H1 (cell line): ENCODE results near the gene MRPS24. TPM values are rescaled to one million over a fixed set of nuclear protein-coding genes. Genes with fewer than 3 reads are reported as not detected.

Experiments
- CTCF ChIA-PET: fragments of 300-600 bp; sonication (Branson Sonifier 250); formaldehyde crosslinking; loops from one replicate; lab custom pipeline; 2021; ENCODE audit not compliant: partially characterized antibody; lab: Charles Lee
- POLR2A ChIA-PET: fragments of 300-600 bp; sonication (Branson Sonifier 250); formaldehyde crosslinking; loops from one replicate; lab custom pipeline; 2021; ENCODE audit warnings: inconsistent platforms; ENCODE audit not compliant: partially characterized antibody; lab: Charles Lee
- DNase-seq, 2 experiments: peaks; one replicate each; pipeline versions ENCODE4 v3.0.0 to v3.0.0-alpha.2; 2010 to 2022; ENCODE audit warnings: low spot score in 2 of 2, low read depth in 1 of 2, mixed read lengths in 1 of 2
- FAIRE-seq: peaks from 2 replicates; lab custom pipeline; 2011; peaks lifted over from hg19 to GRCh38; lab: Jason Lieb, UNC
- H2AFZ ChIP-seq: 2 replicates; pipeline ENCODE4 v1.8.1; 2012; ENCODE audit warnings: low read length, inconsistent platforms
- H2AK5ac ChIP-seq: 2 replicates; pipeline ENCODE4 v1.6.1; 2013; ENCODE audit warnings: low read depth, low read length
- H2BK120ac ChIP-seq: replicated peaks from 2 replicates; pipeline ENCODE3; 2013; ENCODE audit warnings: low read depth, low read length, inconsistent platforms
- H2BK12ac ChIP-seq: 2 replicates; pipeline ENCODE4 v1.6.1; 2013; ENCODE audit warnings: low read depth, low read length
- H2BK15ac ChIP-seq: 2 replicates; pipeline ENCODE4 v1.6.1; 2013; ENCODE audit warnings: low read length
- H2BK20ac ChIP-seq: 2 replicates; pipeline ENCODE4 v1.6.1; 2013; ENCODE audit warnings: low read length
- H2BK5ac ChIP-seq: 2 replicates; pipeline ENCODE4 v1.6.1; 2013; ENCODE audit warnings: low read depth, low read length
- H3K14ac ChIP-seq: 2 replicates; pipeline ENCODE4 v1.6.1; 2013; ENCODE audit warnings: inconsistent platforms; ENCODE audit not compliant: insufficient read length
- H3K18ac ChIP-seq: 2 replicates; pipeline ENCODE4 v1.6.1; 2013; ENCODE audit warnings: low read length; ENCODE audit errors: extremely low read depth
- H3K23ac ChIP-seq: 2 replicates; pipeline ENCODE4 v1.6.1; 2013; ENCODE audit warnings: inconsistent platforms; ENCODE audit not compliant: insufficient read length
- H3K23me2 ChIP-seq: 2 replicates; pipeline ENCODE4 v1.6.1; 2013; ENCODE audit warnings: low read depth, low read length
- H3K27ac ChIP-seq: 2 replicates; pipeline ENCODE4 v1.6.1; 2011; ENCODE audit warnings: low read depth, low read length, inconsistent platforms
- H3K27me3 ChIP-seq, 4 experiments: replicated peaks in 1 of 4; 1 replicate in 1 of 4; 2 replicates in 3 of 4; pipeline versions ENCODE4 v1.6.1 to v1.8.1; 2011 to 2013; ENCODE audit warnings: low read length in 3 of 4, mild to moderate bottlenecking in 3 of 4, inconsistent platforms in 2 of 4, mixed read lengths in 2 of 4, moderate library complexity in 1 of 4; ENCODE audit not compliant: control insufficient read depth in 3 of 4, insufficient read depth in 3 of 4; ENCODE audit errors: extremely low read depth in 1 of 4
- H3K36me3 ChIP-seq, 4 experiments: 2 replicates each; pipeline versions ENCODE4 v1.6.1 to v1.8.1; 2011 to 2013; ENCODE audit warnings: mild to moderate bottlenecking in 4 of 4, low read length in 3 of 4, moderate library complexity in 2 of 4, control low read depth in 1 of 4, inconsistent platforms in 1 of 4; ENCODE audit not compliant: insufficient read depth in 4 of 4, control insufficient read depth in 2 of 4
- H3K4ac ChIP-seq: replicated peaks from 2 replicates; pipeline ENCODE3; 2013; ENCODE audit warnings: low read length, low read depth, mixed read lengths, inconsistent platforms; ENCODE audit not compliant: insufficient read length
- H3K4me1 ChIP-seq, 4 experiments: replicated peaks in 1 of 4; 1 replicate in 1 of 4; 2 replicates in 3 of 4; pipeline versions ENCODE4 v1.6.1 to v1.8.1; 2011 to 2013; ENCODE audit warnings: low read length in 3 of 4, inconsistent platforms in 2 of 4, mixed read lengths in 1 of 4; ENCODE audit not compliant: insufficient read depth in 4 of 4, control insufficient read depth in 3 of 4
- H3K4me2 ChIP-seq, 2 experiments: 2 replicates each; pipeline versions ENCODE4 v1.6.1 to v1.8.1; 2011 to 2013; ENCODE audit warnings: low read depth in 2 of 2, low read length in 2 of 2, control low read depth in 1 of 2, inconsistent platforms in 1 of 2, mild to moderate bottlenecking in 1 of 2; ENCODE audit not compliant: insufficient read depth in 1 of 2
- H3K4me3 ChIP-seq, 4 experiments: fragments of 200-600, 300-600 bp in 1 of 4; sonication (generic), shearing (Covaris generic), sonication (Bioruptor Twin) in 1 of 4; 2 replicates each; pipeline versions ENCODE4 v1.5.1 to v1.8.1; 2011 to 2016; ENCODE audit warnings: low read length in 4 of 4, low read depth in 3 of 4, control low read depth in 2 of 4, inconsistent platforms in 2 of 4, mild to moderate bottlenecking in 2 of 4, mixed read lengths in 1 of 4, moderate library complexity in 1 of 4; ENCODE audit not compliant: insufficient read depth in 2 of 4; ENCODE audit errors: extremely low read depth in 1 of 4
- H3K56ac ChIP-seq: replicated peaks from 2 replicates; pipeline ENCODE3; 2013; ENCODE audit warnings: low read depth, mild to moderate bottlenecking, mixed read lengths, low read length, inconsistent platforms; ENCODE audit not compliant: insufficient read length
- H3K79me1 ChIP-seq: 2 replicates; pipeline ENCODE4 v1.6.1; 2013; ENCODE audit warnings: low read depth, low read length, control low read depth
- H3K79me2 ChIP-seq, 2 experiments: 2 replicates each; pipeline versions ENCODE4 v1.6.1 to v1.8.1; 2012 to 2013; ENCODE audit warnings: low read length in 2 of 2, mild to moderate bottlenecking in 2 of 2, inconsistent platforms in 1 of 2; ENCODE audit not compliant: insufficient read depth in 2 of 2, control insufficient read depth in 1 of 2
- H3K9ac ChIP-seq, 4 experiments: replicated peaks in 1 of 4; 1 replicate in 1 of 4; 2 replicates in 3 of 4; pipeline versions ENCODE4 v1.6.1 to v1.8.1; 2011 to 2013; ENCODE audit warnings: low read depth in 3 of 4, low read length in 3 of 4, control low read depth in 2 of 4, mild to moderate bottlenecking in 2 of 4, moderate library complexity in 2 of 4, inconsistent platforms in 1 of 4; ENCODE audit errors: extremely low read depth in 1 of 4
- H3K9me3 ChIP-seq, 2 experiments: 2 replicates each; pipeline versions ENCODE4 v1.6.1 to v1.8.1; 2012 to 2013; ENCODE audit warnings: mild to moderate bottlenecking in 2 of 2, moderate library complexity in 2 of 2, control low read depth in 1 of 2, inconsistent platforms in 1 of 2, low read depth in 1 of 2, low read length in 1 of 2, mixed read lengths in 1 of 2; ENCODE audit not compliant: insufficient read depth in 2 of 2
- H4K20me1 ChIP-seq, 2 experiments: replicated peaks in 1 of 2; 2 replicates each; pipeline versions ENCODE3 to v1.8.1; 2011 to 2013; ENCODE audit warnings: inconsistent platforms in 2 of 2, low read length in 2 of 2, mild to moderate bottlenecking in 1 of 2; ENCODE audit not compliant: insufficient read depth in 2 of 2, control insufficient read depth in 1 of 2
- H4K5ac ChIP-seq: 2 replicates; pipeline ENCODE4 v1.6.1; 2013; ENCODE audit warnings: low read length, low read depth, mixed read lengths, inconsistent platforms; ENCODE audit not compliant: insufficient read length
- H4K8ac ChIP-seq: 2 replicates; pipeline ENCODE4 v1.8.0; 2013; ENCODE audit warnings: mild to moderate bottlenecking, moderate library complexity, low read length, inconsistent platforms; ENCODE audit not compliant: insufficient read depth; ENCODE audit errors: extremely low read depth
- H4K91ac ChIP-seq: replicated peaks from 2 replicates; pipeline ENCODE3; 2013; ENCODE audit warnings: low read length, mixed read lengths, inconsistent platforms; ENCODE audit not compliant: insufficient read length
- ASH2L ChIP-seq: fragments of 200-600, 300-600 bp; sonication (generic); IDR thresholded peaks from one replicate; pipeline ENCODE4 v1.7.1; 2017; ENCODE audit warnings: low read length
- BACH1 ChIP-seq: IDR thresholded peaks from 2 replicates; pipeline ENCODE4 v1.6.1; 2012; ENCODE audit warnings: low read length, improper control_type of control experiment
- CHD1 ChIP-seq: IDR thresholded peaks from 2 replicates; pipeline ENCODE4 v1.6.1; 2012; ENCODE audit warnings: low read depth, low read length, improper control_type of control experiment
- CHD2 ChIP-seq: IDR thresholded peaks from 2 replicates; pipeline ENCODE4 v1.6.1; 2012; ENCODE audit warnings: low read length, improper control_type of control experiment
- CREB1 ChIP-seq: IDR thresholded peaks from 2 replicates; pipeline ENCODE4 v1.6.1; 2012; ENCODE audit warnings: inconsistent platforms
- PHF8 ChIP-seq: fragments of 200-600 bp; sonication (generic); conservative IDR thresholded peaks from 2 replicates; pipeline ENCODE4 v1.7.1; 2012; ENCODE audit warnings: low read depth, mild to moderate bottlenecking, inconsistent platforms, low read length, moderate library complexity
- POLR2AphosphoS5 ChIP-seq: IDR thresholded peaks from 2 replicates; pipeline ENCODE4 v1.6.1; 2011; ENCODE audit warnings: low read depth, low read length
- RNF2 ChIP-seq: fragments of 200-900, 300-1000 bp; sonication (generic); IDR thresholded peaks from 2 replicates; pipeline ENCODE4 v1.7.1; 2016; ENCODE audit warnings: borderline replicate concordance, low read depth, mild to moderate bottlenecking, antibody characterized with exemption, low read length; ENCODE audit not compliant: poor library complexity, severe bottlenecking; ENCODE audit errors: missing control alignments
- SP2 ChIP-seq: IDR thresholded peaks from 2 replicates; pipeline ENCODE4 v1.6.1; 2012; ENCODE audit warnings: mild to moderate bottlenecking, low read length, inconsistent platforms
- TEAD4 ChIP-seq: IDR thresholded peaks from 2 replicates; pipeline ENCODE4 v1.6.1; 2012; ENCODE audit warnings: low read depth, low read length, inconsistent platforms, mixed read lengths
- ZNF274 ChIP-seq: IDR thresholded peaks from 2 replicates; pipeline ENCODE4 v1.7.0; 2012; ENCODE audit warnings: low read length, borderline replicate concordance; ENCODE audit errors: extremely low read depth
- WGBS, 2 experiments: shearing (Covaris generic) in 1 of 2; methylation state at CpG; one replicate each; pipeline versions ENCODE4 v1.1.6 to v1.1.7; 2013 to 2015; ENCODE audit warnings: low lambda C conversion rate in 2 of 2, mixed read lengths in 2 of 2, inconsistent platforms in 1 of 2, low coverage in 1 of 2, missing lambda C conversion rate in 1 of 2; ENCODE audit not compliant: insufficient replicate concordance in 2 of 2, insufficient coverage in 1 of 2, insufficient read length in 1 of 2; ENCODE audit errors: extremely low coverage in 1 of 2, missing lambda C conversion rate in 1 of 2; 5-methylcytosine and 5-hydroxymethylcytosine counted together
- polyA plus RNA-seq, 7 experiments: library from polyadenylated mRNA; depleted of rRNA in 3 of 7; stranded (reverse) in 5 of 7; unstranded in 2 of 7; fragments of >200 nt in 5 of 7; fragments of 200-250 nt in 2 of 7; gene quantifications; 1 replicate in 5 of 7; 2 replicates in 1 of 7; 4 replicates in 1 of 7; pipeline versions ENCODE4 v1.2.1 to v1.2.3, GENCODE V29; 2011 to 2013; ENCODE audit warnings: missing spikeins in 2 of 7, mixed read lengths in 2 of 7
- total RNA-seq: library from RNA; stranded (reverse); fragmentation: NEBNext Ultra II Directional; extraction: Animal tissue kit (Norgen Biotek cat#: 25700); gene quantifications from 2 replicates; pipeline ENCODE4 v1.2.1, GENCODE V29; 2021

Gene MRPS24
- total and polyA plus RNA-seq, 2 of the 8 experiments (the other 6 are each of a cell fraction or from before 2014, with no cell fraction given) = 133 to 347 TPM

GRCh38 chr7:43843296-43843695 lies 26.0 kb downstream of the MRPS24 start:
- Histone ChIP-seq H4K5ac (no peak overlapping the region), H3K79me1 (no peaks in the 10 kb centered on the region), H3K4ac (no peak overlapping the region), H2BK12ac (no peak overlapping the region), H3K4me1 (peaks cover 0 to 8% (median 3%) of the 10 kb centered on the region in 4 experiments; a peak in 3 of 7 replicates), H4K20me1 (no peaks in the 10 kb centered on the region), H2AK5ac (no peak overlapping the region), H3K79me2 (no peaks in the 10 kb centered on the region), H2BK20ac (no peak overlapping the region), H2BK5ac (no peak overlapping the region), H3K4me3 (no peak overlapping the region), H3K27me3 (no peaks in the 10 kb centered on the region), H2BK120ac (no peak overlapping the region), H3K18ac (no peak overlapping the region), H3K4me2 (no peak overlapping the region), H2AFZ (no peak overlapping the region), H3K36me3 (no peaks in the 10 kb centered on the region), H2BK15ac (no peak overlapping the region), H3K9ac (no peak overlapping the region), H4K91ac (no peak overlapping the region), H3K9me3 (no peaks in the 10 kb centered on the region), H3K27ac (no peak overlapping the region), H3K23ac (no peak overlapping the region), H3K14ac (no peak overlapping the region), H4K8ac (no peak overlapping the region), H3K23me2 (no peaks in the 10 kb centered on the region), H3K56ac (no peak overlapping the region)
- no peak for FAIRE-seq
- no peak for DNase-seq
- 85% methylated on average over 4 of the region's 4 CpGs; no CpG with 5 or more reads in 1 of the 2 experiments for WGBS, 2 experiments
- TF ChIP-seq RNF2 = no peak
- no peak for TF ChIP-seq SP2
- no peak for TF ChIP-seq CHD2
- TF ChIP-seq POLR2AphosphoS5 = no peak
- TF ChIP-seq ZNF274 = no peak
- TF ChIP-seq CREB1 = no peak
- no peak for TF ChIP-seq TEAD4
- TF ChIP-seq PHF8 = no peak
- TF ChIP-seq ASH2L = no peak
- TF ChIP-seq BACH1 = no peak
- no peak for TF ChIP-seq CHD1
- CTCF ChIA-PET = interaction anchor here (0.6 to 1.3 kb wide), 8 partner anchors 15 to 585 kb away, joined by 3 to 5 read pairs (median 3); no protein-coding TSS in a partner anchor
- POLR2A ChIA-PET = interaction anchor here (0.6 to 1.6 kb wide), 3 partner anchors 111 to 196 kb away, joined by 3 read pairs; no protein-coding TSS in a partner anchor
